ENCODE measurements around the gene DHRS2. TPM values are rescaled to one million over a fixed set of nuclear protein-coding genes. Genes with fewer than 3 reads are reported as not detected.

Gene DHRS2
- total and polyA plus RNA-seq, 2 of the 13 experiments (the other 11 are each of a cell fraction or from before 2014, with no cell fraction given) = 1,621 to 3,021 TPM

DNA sequence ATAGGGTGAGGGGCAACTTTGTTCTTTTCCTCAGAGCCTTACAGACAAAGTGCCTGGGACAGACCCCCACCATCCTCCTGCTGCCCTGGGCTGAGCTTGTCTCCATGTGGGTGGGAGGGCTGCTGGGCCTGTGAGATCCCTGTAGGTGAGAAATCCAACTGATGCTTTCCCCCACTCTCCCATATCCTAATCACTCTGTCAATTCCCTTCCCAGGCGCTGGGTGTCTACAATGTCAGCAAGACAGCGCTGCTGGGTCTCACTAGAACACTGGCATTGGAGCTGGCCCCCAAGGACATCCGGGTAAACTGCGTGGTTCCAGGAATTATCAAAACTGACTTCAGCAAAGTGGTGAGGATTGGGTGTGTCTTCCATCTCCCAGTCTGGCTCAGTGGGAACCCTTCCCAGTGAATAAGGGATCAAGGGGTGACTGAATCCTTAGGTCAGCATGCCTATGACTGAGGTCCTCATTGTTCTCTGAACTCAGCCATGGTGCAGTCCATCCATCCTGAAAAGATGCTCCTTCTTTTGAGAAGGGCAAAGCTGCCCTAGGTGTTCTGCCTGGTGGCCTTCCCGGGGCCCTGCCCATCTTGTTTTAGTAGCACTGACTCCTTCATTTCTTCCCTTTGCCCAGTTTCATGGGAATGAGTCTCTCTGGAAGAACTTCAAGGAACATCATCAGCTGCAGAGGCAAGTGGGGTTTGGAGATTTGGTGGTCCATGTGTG is 8.2 kb downstream of the DHRS2 start (continued):
- TF ChIP-seq MED8 (CRISPR knock-in tag; IDR thresholded peaks at IDR 0.05; ENCODE audit: insufficient replicate concordance) (peak; percentile 19), ZNF354B (CRISPR knock-in tag; IDR thresholded peaks at IDR 0.05) (no peak), POLR2A (IDR thresholded peaks at IDR 0.05; ENCODE audit: insufficient read depth in 1 of 2, low read depth in 2 of 2, low read length in 2 of 2) (peak in 1 of 2 experiments; percentile 72; a peak in 2 of 4 replicates), SETDB1 (CRISPR knock-in tag; IDR thresholded peaks at IDR 0.05; ENCODE audit: borderline replicate concordance) (no peak), SALL1 (CRISPR knock-in tag; IDR thresholded peaks at IDR 0.05) (no peak), WIZ (CRISPR knock-in tag; IDR thresholded peaks at IDR 0.05) (0 out of 2 replicates have a peak, but pooled peaks have one; percentile 10), POLR2AphosphoS2 (IDR thresholded peaks at IDR 0.05; ENCODE audit: low read depth, low read length) (peak; percentile 84; the same call in 1 of the 2 replicates), ZNF605 (CRISPR knock-in tag; IDR thresholded peaks at IDR 0.05) (peak; percentile 63), RAD21 (CRISPR knock-in tag; IDR thresholded peaks at IDR 0.05) (peak; percentile 13; the same call in 1 of the 2 replicates), SRY (CRISPR knock-in tag; IDR thresholded peaks at IDR 0.05) (no peak), ZNF724P (CRISPR knock-in tag; IDR thresholded peaks at IDR 0.05; ENCODE audit: borderline replicate concordance) (no peak), KDM2A (CRISPR knock-in tag; IDR thresholded peaks at IDR 0.05; ENCODE audit: borderline replicate concordance, low read depth) (0 out of 2 replicates have a peak, but pooled peaks have one; percentile 11), MATR3 (CRISPR knock-in tag; IDR thresholded peaks at IDR 0.05) (no peak), U2AF1 (optimal IDR thresholded peaks at IDR 0.05; ENCODE audit: low read depth, low read length) (peak; percentile 71), ZNF660 (CRISPR knock-in tag; IDR thresholded peaks at IDR 0.05; ENCODE audit: borderline replicate concordance, low read depth) (no peak), ZNF383 (CRISPR knock-in tag; IDR thresholded peaks at IDR 0.05; ENCODE audit: borderline replicate concordance) (no peak), CCDC6 (CRISPR knock-in tag; IDR thresholded peaks at IDR 0.05) (peak; percentile 53; the same call in 1 of the 2 replicates)
- TF ChIP-seq, protein P1, sequence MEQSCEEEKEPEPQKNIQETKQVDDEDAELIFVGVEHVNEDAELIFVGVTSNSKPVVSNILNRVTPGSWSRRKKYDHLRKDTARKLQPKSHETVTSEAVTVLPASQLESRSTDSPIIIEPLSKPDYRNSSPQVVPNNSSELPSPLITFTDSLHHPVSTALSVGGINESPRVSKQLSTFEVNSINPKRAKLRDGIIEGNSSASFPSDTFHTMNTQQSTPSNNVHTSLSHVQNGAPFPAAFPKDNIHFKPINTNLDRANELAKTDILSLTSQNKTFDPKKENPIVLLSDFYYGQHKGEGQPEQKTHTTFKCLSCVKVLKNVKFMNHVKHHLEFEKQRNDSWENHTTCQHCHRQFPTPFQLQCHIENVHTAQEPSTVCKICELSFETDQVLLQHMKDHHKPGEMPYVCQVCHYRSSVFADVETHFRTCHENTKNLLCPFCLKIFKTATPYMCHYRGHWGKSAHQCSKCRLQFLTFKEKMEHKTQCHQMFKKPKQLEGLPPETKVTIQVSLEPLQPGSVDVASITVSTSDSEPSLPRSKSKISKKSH (CRISPR knock-in tag; IDR thresholded peaks at IDR 0.05; ENCODE audit: borderline replicate concordance) = no peak
- TF ChIP-seq, protein P2, sequence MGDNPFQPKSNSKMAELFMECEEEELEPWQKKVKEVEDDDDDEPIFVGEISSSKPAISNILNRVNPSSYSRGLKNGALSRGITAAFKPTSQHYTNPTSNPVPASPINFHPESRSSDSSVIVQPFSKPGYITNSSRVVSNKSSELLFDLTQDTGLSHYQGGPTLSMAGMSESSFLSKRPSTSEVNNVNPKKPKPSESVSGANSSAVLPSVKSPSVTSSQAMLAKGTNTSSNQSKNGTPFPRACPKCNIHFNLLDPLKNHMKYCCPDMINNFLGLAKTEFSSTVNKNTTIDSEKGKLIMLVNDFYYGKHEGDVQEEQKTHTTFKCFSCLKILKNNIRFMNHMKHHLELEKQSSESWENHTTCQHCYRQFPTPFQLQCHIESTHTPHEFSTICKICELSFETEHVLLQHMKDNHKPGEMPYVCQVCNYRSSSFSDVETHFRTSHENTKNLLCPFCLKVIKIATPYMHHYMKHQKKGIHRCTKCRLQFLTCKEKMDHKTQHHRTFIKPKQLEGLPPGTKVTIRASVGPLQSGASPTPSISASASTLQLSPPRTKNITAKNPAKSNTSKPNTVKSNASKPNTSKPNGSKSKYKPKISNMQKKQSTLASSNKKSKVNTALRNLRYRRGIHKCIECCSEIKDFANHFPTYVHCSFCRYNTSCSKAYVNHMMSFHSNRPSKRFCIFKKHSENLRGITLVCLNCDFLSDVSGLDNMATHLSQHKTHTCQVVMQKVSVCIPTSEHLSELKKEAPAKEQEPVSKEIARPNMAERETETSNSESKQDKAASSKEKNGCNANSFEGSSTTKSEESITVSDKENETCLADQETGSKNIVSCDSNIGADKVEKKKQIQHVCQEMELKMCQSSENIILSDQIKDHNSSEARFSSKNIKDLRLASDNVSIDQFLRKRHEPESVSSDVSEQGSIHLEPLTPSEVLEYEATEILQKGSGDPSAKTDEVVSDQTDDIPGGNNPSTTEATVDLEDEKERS (CRISPR knock-in tag; IDR thresholded peaks at IDR 0.05) = 0 out of 2 replicates have a peak, but pooled peaks have one; percentile 26
- TF ChIP-seq, protein P3, sequence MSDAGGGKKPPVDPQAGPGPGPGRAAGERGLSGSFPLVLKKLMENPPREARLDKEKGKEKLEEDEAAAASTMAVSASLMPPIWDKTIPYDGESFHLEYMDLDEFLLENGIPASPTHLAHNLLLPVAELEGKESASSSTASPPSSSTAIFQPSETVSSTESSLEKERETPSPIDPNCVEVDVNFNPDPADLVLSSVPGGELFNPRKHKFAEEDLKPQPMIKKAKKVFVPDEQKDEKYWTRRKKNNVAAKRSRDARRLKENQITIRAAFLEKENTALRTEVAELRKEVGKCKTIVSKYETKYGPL (CRISPR knock-in tag; IDR thresholded peaks at IDR 0.05) = no peak
- TF ChIP-seq, protein P4, sequence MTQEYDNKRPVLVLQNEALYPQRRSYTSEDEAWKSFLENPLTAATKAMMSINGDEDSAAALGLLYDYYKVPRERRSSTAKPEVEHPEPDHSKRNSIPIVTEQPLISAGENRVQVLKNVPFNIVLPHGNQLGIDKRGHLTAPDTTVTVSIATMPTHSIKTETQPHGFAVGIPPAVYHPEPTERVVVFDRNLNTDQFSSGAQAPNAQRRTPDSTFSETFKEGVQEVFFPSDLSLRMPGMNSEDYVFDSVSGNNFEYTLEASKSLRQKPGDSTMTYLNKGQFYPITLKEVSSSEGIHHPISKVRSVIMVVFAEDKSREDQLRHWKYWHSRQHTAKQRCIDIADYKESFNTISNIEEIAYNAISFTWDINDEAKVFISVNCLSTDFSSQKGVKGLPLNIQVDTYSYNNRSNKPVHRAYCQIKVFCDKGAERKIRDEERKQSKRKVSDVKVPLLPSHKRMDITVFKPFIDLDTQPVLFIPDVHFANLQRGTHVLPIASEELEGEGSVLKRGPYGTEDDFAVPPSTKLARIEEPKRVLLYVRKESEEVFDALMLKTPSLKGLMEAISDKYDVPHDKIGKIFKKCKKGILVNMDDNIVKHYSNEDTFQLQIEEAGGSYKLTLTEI (CRISPR knock-in tag; conservative IDR thresholded peaks at IDR 0.05) = no peak
- TF ChIP-seq, protein P5, sequence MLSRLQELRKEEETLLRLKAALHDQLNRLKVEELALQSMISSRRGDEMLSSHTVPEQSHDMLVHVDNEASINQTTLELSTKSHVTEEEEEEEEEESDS (CRISPR knock-in tag; IDR thresholded peaks at IDR 0.05; ENCODE audit: borderline replicate concordance) = no peak

All from HepG2 (cell line).